Gastrocnemius medialis (tissue), 4 donors: ENCODE data around the gene TCAP.

Experiments used
- CTCF ChIP-seq, 5 experiments: fragments of 450-650 bp in 3 of 5; fragments of 200-600 bp in 2 of 5; sonication (generic) in 2 of 5; IDR thresholded peaks in 4 of 5; conservative IDR thresholded peaks in 1 of 5; 1 replicate in 4 of 5; 2 replicates in 1 of 5; pipeline ENCODE4 v1.5.1; 2016 to 2019; ENCODE audit warnings: antibody characterized with exemption in 5 of 5, mild to moderate bottlenecking in 3 of 5, moderate library complexity in 3 of 5
- POLR2A ChIP-seq, 2 donors: fragments of 450-650 bp; IDR thresholded peaks; one replicate each; pipeline ENCODE4 v1.6.1; 2017; ENCODE audit warnings: antibody characterized with exemption in 2 of 2, mild to moderate bottlenecking in 2 of 2, moderate library complexity in 2 of 2

GRCh38 chr17:39617446-39618245, 47.5 kb upstream of the TCAP start:
- no peak for TF ChIP-seq CTCF (IDR thresholded peaks at IDR 0.05 in 4 of 5, conservative IDR thresholded peaks at IDR 0.05 in 1 of 5)
- TF ChIP-seq POLR2A (IDR thresholded peaks at IDR 0.05): no peak
